DMS53 treated with DMSO at 0.1 percent for 48 hours (cell line): ENCODE data around the gene RETNLB.

ENCODE experiments used
- DNase-seq: peaks from one replicate; lab custom pipeline; 2025; ENCODE audit not compliant: unreplicated experiment; lab: John Stamatoyannopoulos, UW

RETNLB gene, protein sequence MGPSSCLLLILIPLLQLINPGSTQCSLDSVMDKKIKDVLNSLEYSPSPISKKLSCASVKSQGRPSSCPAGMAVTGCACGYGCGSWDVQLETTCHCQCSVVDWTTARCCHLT

DNA sequence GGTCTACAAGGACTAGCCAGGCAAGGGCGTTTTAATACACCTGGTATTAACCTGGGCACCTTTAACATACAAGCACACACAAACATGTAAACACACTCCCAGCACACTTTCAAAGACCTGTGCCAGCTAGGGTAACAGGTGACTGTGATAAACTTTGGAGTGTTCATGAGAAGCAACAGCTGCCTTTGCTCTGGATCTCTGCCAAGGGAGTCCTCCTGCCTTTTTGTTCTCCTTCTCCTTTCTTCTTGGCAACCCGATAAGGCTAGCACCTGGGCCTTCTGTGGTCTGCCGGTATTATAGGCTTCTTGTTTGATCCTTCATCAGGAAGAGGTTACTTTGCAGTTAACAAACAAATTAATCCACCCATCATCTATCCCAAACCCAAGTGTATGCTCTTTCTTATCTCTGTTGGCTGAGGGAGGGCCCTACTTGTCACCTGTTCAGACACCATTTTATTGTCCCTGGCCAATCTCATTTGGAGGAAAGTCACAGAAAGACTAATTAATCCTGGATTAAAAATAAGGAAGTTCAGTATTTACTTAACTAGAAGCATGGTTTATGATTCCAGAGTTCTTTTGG, at the start of gene RETNLB:
TSS of gene RETNLB (minus strand) at position 7 of the 579 bp plus-strand sequence. CDS start 225 bp downstream, outside the sequence.
- peak; percentile 80 for DNase-seq

DNA sequence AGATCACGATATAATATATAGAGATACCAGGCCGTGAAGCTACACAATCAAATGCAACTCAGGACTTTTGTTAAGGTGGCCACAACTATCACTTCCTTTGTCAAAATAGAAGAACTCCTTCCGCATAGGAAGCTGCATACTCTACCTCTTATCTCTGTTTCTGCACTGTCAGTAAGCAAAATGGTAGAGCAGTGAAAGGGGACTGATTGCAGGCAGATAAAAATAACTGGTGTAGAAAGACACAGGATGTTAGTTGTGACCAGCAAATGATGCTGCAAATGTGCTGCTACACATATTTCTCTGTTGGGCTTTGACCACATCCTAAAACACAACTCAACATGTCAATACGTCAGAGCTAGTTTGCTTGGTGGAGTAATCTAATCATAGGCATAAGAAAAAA, 49.1 kb upstream of the RETNLB start:
- DNase-seq = no peak

DNA sequence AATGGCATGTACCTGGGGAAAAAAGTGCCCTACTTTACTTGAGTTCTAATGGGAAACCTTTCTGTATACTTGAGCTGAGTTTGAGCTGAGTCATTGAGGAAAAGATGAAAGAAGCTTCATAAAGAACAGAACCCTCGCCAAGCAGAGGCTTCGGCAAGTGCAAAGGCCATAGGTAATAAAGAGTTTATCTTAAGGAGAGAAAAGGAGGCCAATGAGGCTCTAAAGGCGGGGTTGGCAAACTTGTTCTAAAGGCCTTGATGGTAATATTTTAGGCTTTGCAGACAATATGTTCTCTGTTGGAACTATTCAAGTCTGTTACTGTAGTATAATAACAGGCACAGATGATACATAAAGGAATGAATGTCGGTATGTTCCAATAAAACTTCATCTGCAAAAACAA, 47.8 kb upstream of the RETNLB start:
- no peak for DNase-seq

DNA sequence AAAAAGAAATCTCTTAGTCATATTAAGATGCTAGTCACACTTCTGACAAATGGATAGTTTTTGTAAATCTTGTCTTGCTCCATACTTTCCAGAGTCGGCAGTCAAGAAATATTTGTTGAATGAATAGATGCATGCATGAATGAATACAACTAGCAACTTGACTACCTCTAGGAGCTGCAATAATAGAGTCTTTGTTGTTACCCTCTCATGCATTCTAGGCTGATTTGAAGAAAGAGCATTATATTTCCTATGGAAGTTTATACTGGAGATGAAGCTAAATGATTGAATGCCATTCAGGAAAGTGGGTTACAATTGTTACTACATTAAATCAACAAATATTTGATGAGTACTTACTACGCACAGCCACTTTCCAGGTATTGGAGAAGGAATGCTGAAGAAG, 47.2 kb upstream of the RETNLB start:
- DNase-seq = no peak

DNA sequence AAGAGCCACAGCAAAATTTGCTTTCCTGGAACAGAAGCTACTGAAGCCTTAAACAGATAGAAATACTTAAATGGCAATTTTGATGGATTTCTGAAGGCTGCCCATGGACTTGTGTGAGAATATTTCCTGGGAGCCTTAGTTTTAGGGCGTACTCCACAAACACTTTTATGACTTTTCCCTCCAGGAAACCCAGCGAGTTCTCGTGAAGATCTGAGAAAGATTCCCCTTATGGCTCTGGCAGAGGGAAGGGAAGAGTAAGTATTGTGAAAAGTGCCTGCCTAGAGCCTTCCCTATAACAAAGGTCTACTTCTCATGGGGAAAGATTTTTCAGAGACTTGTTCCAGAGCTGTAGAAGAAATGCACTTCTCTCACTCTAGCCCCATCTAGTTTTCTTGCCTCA, 34.3 kb upstream of the RETNLB start:
- no peak for DNase-seq

DNA sequence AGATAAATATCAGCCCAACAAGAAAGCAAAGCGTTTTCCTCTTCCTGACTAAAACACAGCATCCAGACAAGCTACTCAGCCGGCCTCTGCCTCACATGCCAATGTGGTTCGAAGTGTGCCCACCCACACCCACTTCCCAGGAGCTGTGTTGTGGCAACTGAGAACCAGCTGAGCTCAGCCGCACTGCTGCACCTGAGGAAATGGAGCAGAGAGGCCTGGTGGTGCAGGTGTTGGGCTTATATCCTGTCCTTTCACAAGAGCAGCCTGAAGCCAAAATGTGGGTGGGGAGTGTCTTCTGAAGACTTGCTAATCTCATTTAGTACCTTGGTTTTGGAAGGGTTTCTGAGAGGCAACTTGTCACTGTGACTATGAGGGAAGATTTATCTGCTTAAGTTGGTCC, 23.0 kb upstream of the RETNLB start:
- no peak for DNase-seq

DNA sequence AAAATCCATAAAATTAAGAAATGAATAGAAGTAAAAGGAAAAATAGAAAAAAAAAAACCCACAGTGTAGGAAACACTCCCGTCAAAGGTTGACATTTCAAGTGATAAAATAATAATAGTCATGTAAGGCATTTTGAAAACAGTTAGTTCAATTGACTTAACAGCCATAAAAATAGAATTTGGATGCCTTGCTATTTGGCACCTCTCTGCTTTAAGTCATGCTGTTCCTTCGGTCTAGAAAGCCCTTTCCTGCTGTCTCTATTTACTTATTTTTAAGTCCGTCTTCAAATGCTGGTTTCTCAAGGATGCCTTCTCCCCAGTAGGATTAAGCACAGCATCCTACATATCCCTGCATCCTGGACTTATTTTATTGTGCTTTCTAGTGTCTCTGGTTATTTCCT, 22.3 kb upstream of the RETNLB start:
- no peak for DNase-seq

DNA sequence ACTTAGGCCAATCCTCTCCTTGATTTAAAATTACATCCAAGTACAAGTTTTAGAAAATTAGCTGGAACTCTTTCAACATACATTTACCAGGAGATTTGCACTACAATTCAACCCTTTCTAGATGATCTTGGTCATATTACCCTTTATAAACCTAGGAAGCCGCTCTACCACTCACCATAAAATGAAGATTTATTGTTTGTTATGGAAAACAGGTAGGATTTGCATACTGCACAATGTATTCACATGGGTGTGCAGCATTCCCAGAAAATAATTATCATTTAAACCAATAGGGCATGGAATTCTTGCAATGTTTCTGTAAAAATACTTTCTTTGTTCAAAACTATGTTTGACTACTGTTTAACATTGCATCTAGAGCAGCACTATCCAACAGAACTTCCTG, 18.4 kb upstream of the RETNLB start:
- DNase-seq = no peak

DNA sequence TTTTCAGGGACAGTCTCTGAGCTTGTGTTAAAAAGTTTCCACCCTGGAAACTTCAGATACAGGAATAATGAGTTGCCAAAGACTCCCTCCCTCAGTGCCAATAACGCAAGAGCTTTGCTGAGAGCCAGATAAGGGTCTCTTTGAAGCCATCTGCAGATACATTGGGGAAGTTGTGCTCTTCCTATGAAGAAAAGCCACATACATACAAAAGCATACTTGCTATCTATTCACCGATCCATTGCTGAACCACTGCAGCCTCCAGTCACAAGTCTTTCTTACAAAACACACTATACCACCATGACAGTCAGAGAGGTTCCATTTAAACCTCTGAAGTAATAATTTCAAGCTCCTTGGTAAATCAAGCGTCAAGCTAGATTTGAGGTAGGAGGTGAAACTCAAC, 10.0 kb upstream of the RETNLB start:
- DNase-seq = no peak

DNA sequence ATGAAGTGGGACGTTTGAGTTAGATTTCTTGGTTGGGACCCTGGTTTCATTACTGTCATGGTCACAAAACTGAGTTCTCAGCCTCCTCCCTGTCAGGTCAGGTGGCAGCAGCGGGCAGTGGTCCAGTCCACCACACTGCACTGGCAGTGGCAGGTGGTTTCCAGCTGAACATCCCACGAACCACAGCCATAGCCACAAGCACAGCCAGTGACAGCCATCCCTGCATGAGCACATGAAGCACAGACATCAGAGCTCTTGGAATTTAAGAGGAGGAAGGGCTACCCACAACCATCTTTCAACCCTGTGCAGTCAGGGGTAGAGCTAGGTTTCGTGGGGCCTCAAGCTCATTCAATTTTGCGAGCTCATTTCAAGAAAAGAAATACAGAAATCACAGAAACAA, 1.5 kb downstream of the RETNLB start:
- DNase-seq = no peak

DNA sequence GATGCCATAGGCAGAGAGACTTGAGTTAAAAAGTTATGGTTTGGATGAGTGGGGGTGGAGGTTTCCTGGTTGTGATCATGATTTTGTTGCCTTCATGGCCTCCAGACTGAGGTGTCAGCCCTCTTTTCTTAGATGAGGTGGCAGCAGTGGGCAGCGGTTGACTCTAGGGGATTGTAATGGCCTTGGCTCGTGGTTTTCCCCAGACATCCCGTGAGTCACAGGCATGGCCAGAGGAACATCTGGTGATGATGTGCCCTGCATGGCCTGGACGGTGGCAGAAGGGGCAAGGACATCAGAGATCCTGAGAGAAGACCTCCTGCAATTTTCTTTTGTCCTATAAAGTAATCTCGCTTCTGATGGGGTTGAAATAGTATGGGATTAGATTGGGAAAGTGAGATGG, 12.4 kb downstream of the RETNLB start:
- no peak for DNase-seq

DNA sequence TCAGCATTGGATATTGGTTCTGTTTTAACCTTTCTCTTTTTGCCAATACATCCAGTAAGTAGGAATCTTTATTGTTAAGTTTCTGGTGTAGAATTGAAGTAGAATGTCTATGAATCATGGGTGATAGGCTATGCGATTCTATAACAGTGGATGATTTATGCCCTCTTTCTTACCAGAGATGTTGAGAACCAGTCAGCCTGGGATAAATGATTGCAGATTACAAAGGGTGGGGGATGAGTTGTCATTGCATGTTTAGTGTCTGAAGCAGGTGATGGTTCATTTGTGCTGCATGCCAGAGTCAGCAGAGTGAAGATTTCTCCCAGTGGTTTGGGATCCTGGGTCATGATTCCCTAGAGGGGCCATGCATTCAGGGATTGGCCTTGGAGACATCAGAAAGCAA, 14.3 kb downstream of the RETNLB start:
- DNase-seq = no peak

DNA sequence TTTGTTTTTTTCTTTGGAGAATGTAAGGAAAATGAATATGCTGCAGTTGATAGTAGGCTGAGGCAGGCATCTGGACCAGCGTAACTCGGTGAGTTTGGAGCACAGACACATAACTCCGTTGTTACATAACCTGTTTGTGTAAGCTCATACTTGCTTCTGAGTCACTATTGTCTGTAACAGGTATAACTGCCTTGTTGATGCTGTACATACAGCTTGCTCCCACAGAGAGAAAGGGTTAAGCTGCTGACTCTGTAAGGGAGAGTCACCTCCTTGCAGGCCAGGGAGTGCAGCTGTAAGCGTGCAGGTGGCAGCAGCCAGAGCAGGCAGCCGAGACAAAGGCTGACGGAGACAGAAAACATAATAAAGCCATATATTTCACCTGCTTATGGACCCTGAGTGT, 20.4 kb downstream of the RETNLB start:
- no peak for DNase-seq

DNA sequence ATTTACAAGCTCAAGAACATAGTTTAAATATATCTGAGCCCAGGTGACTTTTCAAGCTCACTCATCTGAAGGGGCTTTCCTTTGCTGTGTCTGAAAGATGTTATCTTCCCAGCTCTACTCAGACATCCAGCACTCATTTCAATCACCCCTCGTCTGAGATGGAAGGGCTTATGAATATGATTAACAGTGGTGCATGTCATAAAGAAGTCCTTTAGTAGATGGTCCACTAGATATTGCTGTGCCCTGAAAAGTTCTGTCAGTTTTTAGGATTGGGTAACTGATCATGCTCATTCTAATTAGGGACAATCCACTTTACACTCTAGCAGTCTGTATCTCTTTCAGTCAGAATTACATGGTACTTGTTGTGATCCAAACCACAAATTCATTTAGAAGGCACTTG, 28.3 kb downstream of the RETNLB start:
- no peak for DNase-seq

DNA sequence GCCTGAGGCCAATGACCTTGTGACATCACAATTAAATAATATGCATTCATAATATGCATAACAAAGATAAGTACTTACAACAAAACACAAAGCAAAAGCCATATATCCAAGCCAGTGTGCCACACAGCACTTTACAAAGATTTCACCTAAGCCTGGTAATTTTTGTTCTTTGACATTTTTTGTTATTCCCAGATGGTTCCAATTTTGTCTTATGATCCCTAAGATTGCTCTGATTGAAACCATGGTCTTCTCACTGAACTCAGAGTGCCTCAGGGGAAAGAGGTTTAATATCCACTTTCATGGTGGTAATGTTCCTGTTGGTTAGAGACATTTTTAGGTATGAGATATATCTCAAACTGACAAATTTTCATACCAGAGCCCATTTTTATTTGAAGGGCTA, 29.1 kb downstream of the RETNLB start:
- no peak for DNase-seq

DNA sequence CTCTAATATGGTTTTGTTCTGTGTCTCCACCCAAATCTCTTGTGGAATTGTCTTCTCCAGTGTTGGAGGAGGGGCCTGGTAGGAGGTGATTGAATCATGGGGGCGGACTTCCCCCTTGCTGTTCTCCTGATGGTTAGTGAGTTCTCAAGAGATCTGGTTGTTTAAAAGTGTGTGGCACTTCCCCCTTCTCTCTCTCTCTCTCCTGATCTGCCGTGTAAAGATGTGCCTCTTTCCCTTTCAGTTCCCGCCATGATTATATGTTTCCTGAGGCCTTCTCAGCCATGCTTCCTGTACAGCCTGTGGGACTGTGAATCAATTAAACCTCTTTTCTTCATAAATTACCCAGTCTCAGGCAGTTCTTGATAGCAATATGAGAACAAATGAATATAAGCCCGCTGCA, 33.1 kb downstream of the RETNLB start:
- no peak for DNase-seq

DNA sequence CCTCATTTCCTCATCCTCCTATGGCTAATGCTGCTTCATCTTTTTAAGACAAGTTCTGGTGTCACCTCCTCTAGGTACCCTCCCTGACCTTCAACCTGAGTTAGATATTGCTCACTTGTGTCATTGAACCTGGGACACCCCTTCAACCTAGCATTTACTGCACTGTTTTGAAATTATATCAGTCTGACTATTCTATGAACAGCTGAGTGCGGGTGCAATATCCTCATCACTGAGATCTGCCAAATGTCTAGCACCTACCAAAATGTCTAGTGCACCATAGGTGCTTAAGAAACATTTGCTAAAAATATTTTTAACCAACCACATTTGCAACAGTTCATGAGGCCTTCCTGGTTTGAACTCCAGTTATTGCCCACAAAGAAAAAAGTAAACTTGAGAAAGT, 34.5 kb downstream of the RETNLB start:
- no peak for DNase-seq

DNA sequence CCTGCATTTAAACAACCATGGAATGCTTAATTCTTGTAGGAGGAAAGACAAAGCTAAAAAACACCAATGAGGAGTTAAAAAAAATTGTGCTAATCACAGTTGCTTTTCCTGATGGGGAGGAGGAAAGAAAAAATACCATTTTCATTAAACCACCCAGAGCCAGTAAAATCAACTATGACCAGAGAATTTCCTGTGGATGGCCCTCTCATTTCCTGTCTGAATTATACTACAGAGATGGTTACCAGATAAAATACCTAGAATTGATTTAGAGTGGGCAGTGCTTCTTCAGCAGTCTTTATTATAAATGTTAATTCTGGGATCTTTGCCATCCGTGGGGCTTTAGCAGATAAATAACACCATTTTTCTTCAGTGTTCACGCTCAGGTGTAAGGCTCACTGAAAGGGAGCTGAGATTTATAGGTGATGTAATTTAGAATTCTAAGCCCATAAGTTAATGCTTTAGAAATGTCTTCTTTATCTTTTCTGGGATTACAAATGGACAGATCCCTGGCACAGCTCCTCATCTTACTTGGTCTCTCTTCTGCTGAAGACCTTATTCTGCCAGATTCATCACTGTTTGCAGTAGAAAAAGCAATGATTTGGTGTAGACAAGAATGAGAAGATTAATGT, 37.9 kb downstream of the RETNLB start:
- DNase-seq = no peak

DNA sequence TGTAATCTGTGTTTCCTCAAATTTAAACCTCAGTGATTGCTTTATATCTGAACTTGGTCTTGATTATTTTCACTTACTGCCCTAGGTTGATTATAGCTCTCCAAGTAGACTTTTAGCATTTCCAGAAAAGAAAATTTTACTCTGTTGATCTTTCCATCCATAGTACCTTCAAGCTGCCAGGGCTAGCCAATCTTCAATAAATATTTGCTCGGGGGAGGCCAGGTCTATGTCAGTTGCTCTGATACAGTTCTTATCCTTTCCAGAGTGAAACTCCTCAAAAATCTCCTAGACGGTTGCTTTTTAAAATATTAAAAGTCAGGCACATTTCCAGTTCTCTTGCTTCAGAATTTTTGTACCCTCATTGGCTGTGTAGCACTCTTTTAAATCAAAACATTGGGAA, 38.8 kb downstream of the RETNLB start:
- DNase-seq = no peak

DNA sequence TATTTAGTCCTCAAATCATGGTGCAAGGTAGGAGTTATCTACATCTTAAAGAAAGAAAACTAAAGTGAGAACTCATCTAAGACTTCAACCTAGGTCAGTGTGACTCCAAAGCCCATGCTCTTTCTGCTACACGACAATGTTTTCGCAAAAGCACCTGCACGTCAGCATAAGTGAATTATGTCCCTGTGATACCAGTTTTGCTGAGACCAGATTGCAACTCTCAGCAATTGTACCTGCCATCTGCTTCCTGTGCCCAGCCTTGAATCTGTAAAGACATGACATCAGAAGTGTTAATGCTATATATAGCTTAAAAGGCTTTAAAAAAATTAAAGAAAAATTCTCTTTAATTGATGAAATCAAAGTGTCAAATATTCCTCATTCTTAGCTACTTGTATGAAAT, 43.4 kb downstream of the RETNLB start:
- DNase-seq = peak; percentile 21

DNA sequence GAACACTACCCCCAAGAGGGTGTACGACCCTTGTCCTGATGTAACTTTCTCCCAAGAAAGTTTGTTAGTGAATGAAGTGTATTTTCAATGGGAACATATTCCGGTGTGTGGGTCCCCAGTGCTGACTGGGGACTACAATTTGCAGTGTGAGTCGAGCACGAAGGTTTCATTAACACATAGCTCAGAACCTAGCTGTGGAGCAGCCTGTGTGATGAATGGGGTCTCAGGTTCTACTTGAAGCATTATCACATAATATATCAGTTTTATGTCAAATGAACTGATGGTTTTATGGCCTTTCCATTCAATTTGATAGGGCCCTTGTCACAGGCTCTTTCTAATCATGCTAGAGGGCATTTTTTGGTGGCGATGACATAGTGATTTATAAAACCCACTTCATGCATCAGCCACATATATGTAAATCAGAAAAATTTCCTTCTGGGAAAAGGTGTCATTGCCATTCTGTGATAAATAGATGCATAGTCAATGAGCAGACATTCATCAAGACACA, 44.1 kb downstream of the RETNLB start:
- DNase-seq = no peak
